ENCODE data around the gene FBXL15.

FBXL15 gene

DNA sequence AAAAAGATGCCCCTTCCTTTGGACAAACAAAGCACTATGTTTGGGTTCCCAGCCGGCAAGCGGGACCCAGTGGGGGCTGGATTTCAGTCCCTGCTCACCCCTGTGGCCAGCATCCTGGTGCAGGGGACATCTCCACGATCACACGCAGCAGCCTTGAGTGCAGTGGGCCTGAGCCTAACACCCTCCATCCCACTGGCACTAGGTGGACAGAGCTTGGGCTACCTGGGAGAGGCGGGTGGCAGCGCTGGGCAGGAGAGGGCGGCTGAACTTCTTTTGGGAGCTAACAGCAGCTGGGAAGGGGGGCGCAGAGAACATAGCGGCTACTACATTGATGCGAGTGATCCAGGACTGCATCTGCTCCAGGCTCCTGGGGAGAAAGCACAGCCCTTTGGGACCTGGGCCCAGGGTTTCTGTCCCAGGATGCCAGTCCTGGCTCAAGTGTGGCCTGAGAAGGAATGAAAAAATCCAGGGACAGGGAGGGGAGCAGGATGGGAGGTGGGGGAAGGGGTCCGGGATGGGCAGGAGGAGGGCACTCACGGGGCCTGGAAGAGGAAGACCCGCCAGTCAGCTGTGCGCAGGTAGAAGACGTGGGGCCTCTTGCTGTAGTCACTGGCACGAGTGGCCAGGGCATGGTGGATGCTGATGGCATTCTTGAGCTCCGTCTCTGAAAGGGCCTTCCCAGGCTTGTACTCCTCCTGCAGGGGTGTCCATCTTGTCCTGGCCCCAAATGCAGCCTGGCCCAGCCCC lies 16.1 kb upstream of the FBXL15 start:
- TF ChIP-seq, protein P1, sequence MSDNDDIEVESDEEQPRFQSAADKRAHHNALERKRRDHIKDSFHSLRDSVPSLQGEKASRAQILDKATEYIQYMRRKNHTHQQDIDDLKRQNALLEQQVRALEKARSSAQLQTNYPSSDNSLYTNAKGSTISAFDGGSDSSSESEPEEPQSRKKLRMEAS (IDR thresholded peaks at IDR 0.05; ENCODE audit: low read depth, low read length) = no peak
- TF ChIP-seq MYC (IDR thresholded peaks at IDR 0.05; ENCODE audit: low read depth, low read length) (no peak), POLR2A (IDR thresholded peaks at IDR 0.05; ENCODE audit: extremely low read depth, insufficient read length) (no peak)
- TF ChIP-seq, protein P2, sequence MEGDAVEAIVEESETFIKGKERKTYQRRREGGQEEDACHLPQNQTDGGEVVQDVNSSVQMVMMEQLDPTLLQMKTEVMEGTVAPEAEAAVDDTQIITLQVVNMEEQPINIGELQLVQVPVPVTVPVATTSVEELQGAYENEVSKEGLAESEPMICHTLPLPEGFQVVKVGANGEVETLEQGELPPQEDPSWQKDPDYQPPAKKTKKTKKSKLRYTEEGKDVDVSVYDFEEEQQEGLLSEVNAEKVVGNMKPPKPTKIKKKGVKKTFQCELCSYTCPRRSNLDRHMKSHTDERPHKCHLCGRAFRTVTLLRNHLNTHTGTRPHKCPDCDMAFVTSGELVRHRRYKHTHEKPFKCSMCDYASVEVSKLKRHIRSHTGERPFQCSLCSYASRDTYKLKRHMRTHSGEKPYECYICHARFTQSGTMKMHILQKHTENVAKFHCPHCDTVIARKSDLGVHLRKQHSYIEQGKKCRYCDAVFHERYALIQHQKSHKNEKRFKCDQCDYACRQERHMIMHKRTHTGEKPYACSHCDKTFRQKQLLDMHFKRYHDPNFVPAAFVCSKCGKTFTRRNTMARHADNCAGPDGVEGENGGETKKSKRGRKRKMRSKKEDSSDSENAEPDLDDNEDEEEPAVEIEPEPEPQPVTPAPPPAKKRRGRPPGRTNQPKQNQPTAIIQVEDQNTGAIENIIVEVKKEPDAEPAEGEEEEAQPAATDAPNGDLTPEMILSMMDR (IDR thresholded peaks at IDR 0.05; ENCODE audit: low read depth, low read length) = no peak
- no peak for DNase-seq (ENCODE audit: low read depth)

DNA sequence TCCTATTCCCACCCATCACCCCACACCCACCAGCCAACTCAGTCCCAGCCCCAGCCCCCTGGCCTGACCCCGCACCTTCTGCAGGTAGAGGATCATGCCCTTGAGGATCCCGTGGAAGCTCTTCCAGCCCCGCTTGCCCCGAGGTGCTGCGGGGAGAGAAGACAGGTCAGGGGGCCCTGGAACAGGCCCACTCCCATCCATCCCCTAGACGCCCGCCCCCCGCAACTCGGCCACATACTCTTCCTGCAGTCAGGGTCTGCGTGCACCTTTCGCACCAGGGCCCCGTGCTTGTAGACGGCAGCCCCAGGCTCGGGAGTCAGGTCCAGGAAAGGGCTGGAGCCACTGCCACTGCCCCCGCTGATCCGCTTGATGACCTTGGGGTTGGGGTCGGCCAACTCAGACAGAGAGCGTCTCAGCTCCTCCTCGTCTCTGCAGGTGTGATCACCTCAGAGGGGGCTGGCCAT lies 15.5 kb upstream of the FBXL15 start:
- TF ChIP-seq POLR2A (IDR thresholded peaks at IDR 0.05; ENCODE audit: extremely low read depth, insufficient read length) (no peak), MYC (IDR thresholded peaks at IDR 0.05; ENCODE audit: low read depth, low read length) (no peak)
- TF ChIP-seq, protein P1 (IDR thresholded peaks at IDR 0.05; ENCODE audit: low read depth, low read length) = no peak
- TF ChIP-seq, protein P2 (IDR thresholded peaks at IDR 0.05; ENCODE audit: low read depth, low read length) = no peak
- no peak overlapping the region for H3K4me3 ChIP-seq (ENCODE audit: low read depth, low read length)
- DNase-seq (ENCODE audit: low read depth) = no peak

More for the DNA sequence above, 16.1 kb upstream of the FBXL15 start:
- no peak overlapping the region for H3K4me3 ChIP-seq (ENCODE audit: low read depth, low read length)

DNA sequence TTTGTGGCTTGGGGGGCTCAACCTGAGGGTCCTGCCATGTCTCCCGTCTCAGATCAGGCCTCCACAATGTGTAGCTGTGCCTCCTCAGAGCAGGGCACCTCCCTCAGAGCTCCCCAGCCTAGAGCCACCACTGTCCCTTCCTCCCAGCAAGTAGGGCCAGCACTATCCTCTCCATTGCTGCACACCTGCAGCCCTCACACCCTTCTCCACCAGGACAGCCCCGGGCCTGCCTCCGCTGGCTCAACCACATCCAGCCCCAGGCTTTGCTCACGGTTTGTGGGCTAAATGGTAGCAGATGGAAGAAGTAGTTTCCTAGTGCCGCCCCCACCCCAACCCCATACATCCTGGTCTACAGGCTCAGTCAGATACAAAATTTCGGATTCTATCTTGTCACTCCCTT lies 15.0 kb upstream of the FBXL15 start:
- no peak overlapping the region for H3K4me3 ChIP-seq (ENCODE audit: low read depth, low read length)
- TF ChIP-seq MYC (IDR thresholded peaks at IDR 0.05; ENCODE audit: low read depth, low read length) (no peak), POLR2A (IDR thresholded peaks at IDR 0.05; ENCODE audit: extremely low read depth, insufficient read length) (no peak)
- TF ChIP-seq, protein P1 (IDR thresholded peaks at IDR 0.05; ENCODE audit: low read depth, low read length) = no peak
- TF ChIP-seq, protein P2 (IDR thresholded peaks at IDR 0.05; ENCODE audit: low read depth, low read length) = no peak
- DNase-seq (ENCODE audit: low read depth) = no peak

DNA sequence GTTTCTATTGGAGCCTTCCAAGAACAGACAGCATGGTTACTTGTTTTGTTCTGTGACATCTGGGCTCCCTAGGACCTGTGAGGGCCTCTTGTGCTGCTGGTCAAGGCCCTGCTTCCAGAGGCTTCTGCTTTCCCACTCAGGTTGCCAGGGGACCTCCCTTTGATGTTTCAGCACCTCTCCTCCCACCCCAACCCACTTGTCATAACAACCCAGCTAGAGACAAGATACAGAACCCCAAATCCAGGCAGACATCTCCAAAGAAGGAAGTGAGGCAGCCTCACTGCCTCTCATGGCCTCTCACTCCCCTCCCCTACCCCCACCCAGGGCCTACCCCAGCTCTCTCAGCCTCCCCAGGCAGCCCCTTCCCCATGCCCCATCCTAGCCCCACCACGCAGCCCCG lies 13.8 kb upstream of the FBXL15 start:
- TF ChIP-seq POLR2A (IDR thresholded peaks at IDR 0.05; ENCODE audit: extremely low read depth, insufficient read length) (no peak), MYC (IDR thresholded peaks at IDR 0.05; ENCODE audit: low read depth, low read length) (no peak)
- TF ChIP-seq, protein P1 (IDR thresholded peaks at IDR 0.05; ENCODE audit: low read depth, low read length) = no peak
- TF ChIP-seq, protein P2 (IDR thresholded peaks at IDR 0.05; ENCODE audit: low read depth, low read length) = no peak
- DNase-seq (ENCODE audit: low read depth) = no peak
- H3K4me3 ChIP-seq (ENCODE audit: low read depth, low read length) = no peak overlapping the region

DNA sequence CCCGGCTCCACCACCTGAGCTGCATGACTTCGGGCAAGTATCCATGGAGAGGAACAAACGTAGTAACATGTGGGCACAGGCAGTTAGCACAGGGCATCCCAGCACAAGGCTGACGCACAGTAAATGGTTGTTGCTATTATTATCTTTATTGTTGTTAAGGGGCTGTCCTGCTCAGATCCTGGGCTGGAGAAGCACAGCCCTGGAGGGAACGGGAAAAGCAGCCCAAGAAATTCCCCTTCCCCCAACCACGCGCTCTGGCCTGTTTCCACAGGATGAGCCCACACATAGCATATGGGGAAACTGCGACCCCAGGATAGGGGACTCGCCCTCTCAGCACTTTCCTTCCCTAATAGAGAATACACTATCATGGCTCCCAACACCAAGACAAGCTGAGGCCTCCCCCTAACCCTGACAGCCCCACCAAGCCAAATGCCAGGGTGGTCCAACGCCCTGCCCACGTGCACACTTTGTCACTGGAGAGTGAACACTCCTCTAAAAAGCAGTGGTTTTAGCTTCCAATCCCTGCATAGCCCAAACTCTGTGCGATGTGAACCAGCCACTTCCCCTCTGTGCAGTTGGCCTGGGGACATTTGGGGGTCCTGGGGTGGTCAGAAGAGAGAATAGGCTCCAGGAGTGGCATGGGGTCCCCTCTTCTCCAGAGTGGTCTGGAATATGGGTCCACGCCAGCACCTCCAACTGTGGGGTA lies 13.1 kb upstream of the FBXL15 start:
- H3K4me3 ChIP-seq (ENCODE audit: low read depth, low read length) = no peak overlapping the region
- TF ChIP-seq MYC (IDR thresholded peaks at IDR 0.05; ENCODE audit: low read depth, low read length) (no peak), POLR2A (IDR thresholded peaks at IDR 0.05; ENCODE audit: extremely low read depth, insufficient read length) (no peak)
- TF ChIP-seq, protein P1 (IDR thresholded peaks at IDR 0.05; ENCODE audit: low read depth, low read length) = no peak
- TF ChIP-seq, protein P2 (IDR thresholded peaks at IDR 0.05; ENCODE audit: low read depth, low read length) = no peak
- DNase-seq (ENCODE audit: low read depth) = no peak

All from NB4 (cell line).